Measurements from ENCODE around the gene AMPH. TPM values are rescaled to one million over a fixed set of nuclear protein-coding genes. Genes with fewer than 3 reads are reported as not detected.
"Not testable (repeated sequence)": the region's sequence is repeated elsewhere in the genome, so short reads cannot be mapped to it uniquely, and the experiment has no call there.

Gene AMPH
- total RNA-seq, 2 experiments from 2014 or later = not detected

DNA sequence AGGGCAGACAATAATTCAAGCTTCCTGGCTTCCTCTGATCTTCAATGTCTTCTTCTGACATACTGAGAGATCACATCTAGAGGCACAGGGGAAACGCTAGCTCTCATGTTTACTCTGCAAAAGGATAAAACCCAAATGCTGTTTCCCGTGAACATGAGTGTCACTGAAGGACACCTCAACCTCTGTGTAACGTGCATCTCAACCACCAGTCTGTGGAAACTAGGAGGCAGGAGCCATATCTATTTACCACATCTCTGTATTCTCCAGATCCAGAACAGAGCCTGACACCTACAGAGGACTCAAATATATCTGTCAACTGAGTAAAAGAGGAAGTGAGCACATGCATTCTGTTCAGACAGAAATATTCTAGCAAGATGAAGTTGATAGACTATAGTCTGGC is 217.4 kb downstream of the AMPH start:
- no peak overlapping the region for H3K4me3 Mint-ChIP-seq
- no peaks in the 10 kb centered on the region for H3K9me3 Mint-ChIP-seq (ENCODE audit: low read depth)
- H3K36me3 Mint-ChIP-seq = no peaks in the 10 kb centered on the region
- DNase-seq (no peak), ATAC-seq (no peak)
- H3K4me1 Mint-ChIP-seq = peaks cover 7% of the 10 kb centered on the region
- no peak overlapping the region for H3K27ac Mint-ChIP-seq
- H3K27me3 Mint-ChIP-seq = peaks cover 4% of the 10 kb centered on the region
- CTCF ChIA-PET = interaction anchor here (1.0 kb wide), 1 partner anchor 20 kb away, joined by 3 read pairs; no protein-coding TSS in a partner anchor

DNA sequence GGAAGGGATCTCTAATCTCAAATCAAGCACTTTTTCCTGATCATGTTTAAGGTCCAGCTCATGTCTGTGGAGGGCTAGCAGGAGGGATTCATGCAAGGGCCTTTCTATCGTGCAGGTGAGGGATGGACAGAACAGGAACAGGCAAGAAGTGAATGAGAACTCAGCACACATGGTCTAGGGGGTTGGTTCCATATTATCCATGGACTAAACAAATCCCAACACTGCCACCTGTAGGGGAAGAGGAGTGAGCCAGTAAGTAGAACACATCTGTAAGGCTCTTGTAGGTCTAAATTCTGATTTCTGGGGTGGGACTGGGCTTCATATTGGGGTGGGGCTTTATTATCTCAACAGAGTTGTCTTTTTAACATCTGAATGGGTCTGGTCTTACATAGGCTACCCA is 219.8 kb downstream of the AMPH start:
- no peak overlapping the region for H3K4me3 Mint-ChIP-seq
- peaks cover 7% of the 10 kb centered on the region for H3K4me1 Mint-ChIP-seq
- CTCF ChIA-PET = interaction anchor here (0.6 to 1.0 kb wide), 2 partner anchors 10 to 12 kb away, joined by 3 read pairs; no protein-coding TSS in a partner anchor
- H3K27ac Mint-ChIP-seq = no peak overlapping the region
- ATAC-seq = no peak
- H3K27me3 Mint-ChIP-seq = peaks cover 2% of the 10 kb centered on the region
- no peak for DNase-seq
- no peaks in the 10 kb centered on the region for H3K9me3 Mint-ChIP-seq (ENCODE audit: low read depth)
- no peaks in the 10 kb centered on the region for H3K36me3 Mint-ChIP-seq

DNA sequence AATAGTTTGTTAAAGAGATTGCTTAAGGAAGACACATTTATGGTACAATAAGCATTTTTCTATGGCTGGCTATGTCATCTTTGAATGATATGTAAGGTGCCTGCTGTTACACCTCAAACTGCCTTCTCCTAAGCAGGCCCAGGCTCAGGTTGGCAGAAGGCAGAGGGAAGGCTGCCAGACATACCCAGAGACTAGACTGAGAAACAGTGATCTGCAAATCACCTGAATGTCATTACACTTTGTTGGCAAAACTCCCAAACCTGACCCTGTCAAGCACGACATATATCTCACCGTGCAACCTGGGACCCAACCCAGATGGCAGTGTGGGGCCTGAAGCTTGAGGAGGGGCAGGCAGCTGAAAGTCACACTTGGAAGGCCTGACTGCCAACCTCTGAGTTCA is 221.1 kb downstream of the AMPH start:
- Mint-ChIP-seq H3K36me3 (no peaks in the 10 kb centered on the region), H3K9me3 (ENCODE audit: low read depth) (no peaks in the 10 kb centered on the region), H3K27ac (no peak overlapping the region), H3K27me3 (peaks cover 2% of the 10 kb centered on the region), H3K4me3 (no peak overlapping the region), H3K4me1 (peaks cover 7% of the 10 kb centered on the region)
- no peak for ATAC-seq
- CTCF ChIA-PET = no interaction called here
- no peak for DNase-seq

DNA sequence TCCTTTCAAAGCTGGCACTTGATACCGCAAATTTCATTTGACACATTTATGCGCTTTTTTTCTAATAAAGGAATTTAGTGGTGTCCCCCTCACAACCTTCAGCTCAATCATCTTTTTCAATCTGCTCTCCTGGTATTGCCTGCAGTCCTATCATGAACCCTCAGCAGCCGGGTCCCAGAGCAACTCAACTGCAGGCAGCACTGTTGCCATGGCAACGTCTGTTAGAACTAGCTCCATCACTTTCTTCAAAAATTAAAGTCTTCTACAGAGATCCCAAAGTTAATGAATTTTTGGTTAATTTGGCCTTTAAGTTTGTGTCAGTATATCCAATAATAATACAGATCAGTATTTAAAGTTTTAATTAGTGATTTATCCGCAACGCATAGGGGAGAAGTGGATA is 221.6 kb downstream of the AMPH start:
- CTCF ChIA-PET = no interaction called here
- Mint-ChIP-seq H3K27ac (no peak overlapping the region), H3K27me3 (peaks cover 2% of the 10 kb centered on the region), H3K4me1 (peaks cover 7% of the 10 kb centered on the region), H3K36me3 (no peaks in the 10 kb centered on the region), H3K9me3 (ENCODE audit: low read depth) (no peaks in the 10 kb centered on the region), H3K4me3 (no peak overlapping the region)
- DNase-seq = no peak
- no peak for ATAC-seq

DNA sequence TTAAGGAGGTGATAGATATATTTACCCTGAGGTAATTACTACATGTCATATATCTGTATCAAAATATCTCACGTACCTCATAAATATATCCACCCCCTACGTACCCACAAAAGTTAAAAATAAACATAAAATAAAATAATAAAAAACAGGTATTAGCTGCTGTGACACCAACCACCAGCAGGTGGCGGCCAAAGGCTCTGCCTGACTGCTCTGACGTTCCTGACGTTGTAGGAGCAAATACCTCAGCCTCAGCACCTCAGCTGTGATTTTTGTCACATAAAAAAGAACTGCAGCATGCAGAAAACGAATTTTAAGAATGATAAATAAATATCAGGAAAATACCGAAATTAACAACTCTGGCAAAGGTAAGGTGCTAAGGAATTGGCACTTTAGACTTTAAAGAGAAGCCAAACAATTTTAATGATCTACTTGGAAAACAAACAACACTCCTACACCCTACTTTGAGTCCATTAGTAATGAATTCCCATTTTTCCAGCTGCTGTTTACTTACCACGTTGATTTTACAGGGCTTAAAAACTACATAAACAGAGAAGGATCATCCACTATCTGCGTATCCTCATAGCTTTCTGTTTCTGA is 232.3 kb downstream of the AMPH start:
- Mint-ChIP-seq H3K9me3 (ENCODE audit: low read depth) (no peaks in the 10 kb centered on the region), H3K4me3 (no peak overlapping the region), H3K27me3 (peaks cover 3% of the 10 kb centered on the region), H3K4me1 (peaks cover 2% of the 10 kb centered on the region), H3K27ac (no peak overlapping the region), H3K36me3 (no peaks in the 10 kb centered on the region)
- CTCF ChIA-PET = interaction anchor here (0.8 to 2.0 kb wide), 24 partner anchors 9 to 533 kb away, joined by 3 to 37 read pairs (median 4); partner anchors contain the start of gene AMPH
- ATAC-seq (no peak), DNase-seq (peak; percentile 52)

DNA sequence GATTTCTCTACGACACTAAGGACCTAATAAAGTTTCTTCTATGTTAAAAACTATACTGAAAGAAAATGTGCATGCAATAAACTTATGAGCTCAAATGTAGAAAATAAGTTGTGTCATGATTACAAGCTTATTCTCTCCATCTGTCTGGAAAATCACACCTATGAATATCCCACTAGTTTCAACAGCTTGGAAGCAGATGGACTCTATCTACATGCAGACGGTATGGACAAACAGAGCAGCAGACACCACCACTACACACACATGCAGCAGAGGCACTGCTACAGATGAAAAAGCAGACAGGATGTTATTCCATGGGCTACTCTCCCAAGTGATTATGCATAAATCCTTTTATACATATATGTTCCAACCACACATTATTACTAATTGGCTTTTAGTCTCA is 234.3 kb downstream of the AMPH start:
- peaks cover 3% of the 10 kb centered on the region for H3K4me1 Mint-ChIP-seq

DNA sequence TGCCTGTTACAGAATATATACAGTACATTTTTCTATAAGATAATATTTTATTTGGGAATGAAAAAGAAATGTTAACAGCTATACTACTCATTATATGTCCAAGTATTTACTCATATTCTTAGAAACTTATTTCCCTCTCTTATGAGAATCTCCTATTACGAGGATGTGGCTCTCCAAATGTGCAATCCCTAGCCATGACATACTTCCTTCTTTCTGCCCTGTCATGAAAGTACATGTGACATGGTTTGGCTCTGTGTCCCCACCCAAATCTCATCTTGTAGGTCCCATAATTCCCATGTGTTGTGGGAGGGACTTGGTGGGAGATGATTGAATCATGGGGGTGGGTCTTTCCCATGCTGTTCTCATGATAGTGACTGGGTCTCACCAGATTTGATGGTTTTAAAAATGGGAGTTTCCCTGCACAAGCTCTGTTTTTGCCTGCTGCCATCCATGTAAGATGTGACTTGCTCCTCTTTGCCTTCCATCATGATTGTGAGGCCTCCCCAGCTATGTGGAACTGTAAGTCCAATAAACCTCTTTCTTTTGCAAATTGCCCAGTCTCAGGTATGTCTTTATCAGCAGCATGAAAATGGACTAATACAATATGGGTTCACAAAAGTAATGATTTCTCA is 235.1 kb downstream of the AMPH start:
- ATAC-seq; H3K4me3 Mint-ChIP-seq; H3K27ac Mint-ChIP-seq; H3K27me3 Mint-ChIP-seq; H3K9me3 Mint-ChIP-seq (ENCODE audit: low read depth); H3K4me1 Mint-ChIP-seq; DNase-seq; H3K36me3 Mint-ChIP-seq: not testable (repeated sequence)
- CTCF ChIA-PET = interaction anchor here (0.8 to 1.6 kb wide), 5 partner anchors 12 to 264 kb away, joined by 3 to 8 read pairs (median 3); no protein-coding TSS in a partner anchor

More for the DNA sequence above, 234.3 kb downstream of the AMPH start:
- no peak overlapping the region for H3K27ac Mint-ChIP-seq
- ATAC-seq (no peak), DNase-seq (no peak)
- CTCF ChIA-PET = interaction anchor here (0.8 to 1.6 kb wide), 4 partner anchors 13 to 263 kb away, joined by 3 to 8 read pairs (median 4); no protein-coding TSS in a partner anchor
- H3K36me3 Mint-ChIP-seq = no peaks in the 10 kb centered on the region
- peaks cover 3% of the 10 kb centered on the region for H3K27me3 Mint-ChIP-seq
- H3K9me3 Mint-ChIP-seq (ENCODE audit: low read depth) = no peaks in the 10 kb centered on the region
- no peak overlapping the region for H3K4me3 Mint-ChIP-seq

DNA sequence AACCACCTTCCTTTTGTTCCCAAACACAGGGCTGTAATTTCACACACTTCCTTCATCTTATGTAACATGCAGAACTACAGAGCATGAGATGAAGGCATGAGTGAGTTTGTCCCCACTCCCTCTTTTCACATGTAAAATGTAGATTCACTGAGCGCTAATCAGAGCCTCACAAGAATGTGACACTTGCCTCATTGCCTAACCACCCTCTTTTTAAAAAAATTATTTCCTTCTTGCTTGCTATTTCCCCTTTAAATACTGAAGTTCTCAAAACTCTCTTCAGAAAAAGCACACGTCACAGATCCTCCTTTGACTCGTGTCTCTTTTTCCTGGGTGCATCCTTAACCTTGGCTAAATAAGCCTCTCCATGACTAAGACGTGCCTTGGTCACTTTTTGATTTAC is 236.5 kb downstream of the AMPH start:
- H3K4me3 Mint-ChIP-seq = no peak overlapping the region
- no peaks in the 10 kb centered on the region for H3K27me3 Mint-ChIP-seq
- peaks cover 3% of the 10 kb centered on the region for H3K4me1 Mint-ChIP-seq
- no peak overlapping the region for H3K27ac Mint-ChIP-seq
- H3K9me3 Mint-ChIP-seq (ENCODE audit: low read depth) = no peaks in the 10 kb centered on the region
- CTCF ChIA-PET = interaction anchor here (1.0 kb wide), 1 partner anchor 19 kb away, joined by 3 read pairs; no protein-coding TSS in a partner anchor
- peaks cover 1% of the 10 kb centered on the region for H3K36me3 Mint-ChIP-seq
- no peak for ATAC-seq
- no peak for DNase-seq

DNA sequence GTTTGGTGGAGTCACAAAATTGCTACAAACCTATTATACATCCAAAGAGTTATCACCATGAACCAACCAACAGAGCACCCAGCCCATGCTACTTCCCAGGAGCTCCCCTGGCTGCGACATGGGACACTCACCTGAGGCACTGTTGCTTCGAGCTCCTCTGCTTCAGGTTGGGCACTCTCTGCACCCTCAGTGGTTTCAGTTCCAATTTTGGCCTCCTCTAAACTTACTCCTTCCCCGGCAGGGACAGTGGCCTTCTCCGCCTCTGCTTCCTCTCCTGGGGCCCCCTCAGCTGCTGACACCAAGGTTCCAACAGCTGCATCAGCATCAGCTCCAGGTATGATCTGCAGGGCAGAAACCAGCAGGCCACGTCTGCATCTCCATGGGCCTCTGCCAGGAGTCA is 237.3 kb downstream of the AMPH start:
- no peak overlapping the region for H3K27ac Mint-ChIP-seq
- CTCF ChIA-PET = interaction anchor here (1.0 kb wide), 1 partner anchor 20 kb away, joined by 3 read pairs; no protein-coding TSS in a partner anchor

DNA sequence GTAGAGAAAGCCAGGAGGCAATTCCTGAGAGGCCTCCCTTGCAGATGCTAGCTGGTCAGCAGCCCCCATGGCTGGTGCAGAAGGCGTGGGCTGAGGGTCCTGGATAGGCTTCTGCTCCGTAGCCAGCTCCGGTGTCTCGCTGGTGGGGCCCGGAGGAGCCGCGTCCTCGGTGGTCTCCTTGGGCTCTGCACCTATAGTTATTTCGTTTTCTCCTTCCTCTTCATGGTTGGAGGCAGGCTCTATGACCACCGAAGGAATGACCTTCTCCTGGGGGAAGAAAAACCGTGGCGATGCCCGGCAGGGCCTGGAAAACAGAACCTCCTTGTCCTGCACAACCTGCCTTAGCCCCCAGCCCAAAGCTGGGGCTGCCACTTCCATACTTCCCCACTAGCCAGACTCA is 239.4 kb downstream of the AMPH start:
- peaks cover 3% of the 10 kb centered on the region for H3K4me1 Mint-ChIP-seq
- peaks cover 1% of the 10 kb centered on the region for H3K36me3 Mint-ChIP-seq
- H3K4me3 Mint-ChIP-seq = no peak overlapping the region
- H3K27ac Mint-ChIP-seq = no peak overlapping the region
- DNase-seq (no peak), ATAC-seq (no peak)
- H3K27me3 Mint-ChIP-seq = no peaks in the 10 kb centered on the region
- no peaks in the 10 kb centered on the region for H3K9me3 Mint-ChIP-seq (ENCODE audit: low read depth)
- CTCF ChIA-PET = interaction anchor here (2.3 kb wide), 1 partner anchor 23 kb away, joined by 8 read pairs; no protein-coding TSS in a partner anchor

More for the DNA sequence above, 237.3 kb downstream of the AMPH start:
- Mint-ChIP-seq H3K4me3 (no peak overlapping the region), H3K4me1 (peaks cover 3% of the 10 kb centered on the region), H3K27me3 (no peaks in the 10 kb centered on the region), H3K36me3 (peaks cover 1% of the 10 kb centered on the region), H3K9me3 (ENCODE audit: low read depth) (no peaks in the 10 kb centered on the region)
- ATAC-seq (no peak), DNase-seq (no peak)

DNA sequence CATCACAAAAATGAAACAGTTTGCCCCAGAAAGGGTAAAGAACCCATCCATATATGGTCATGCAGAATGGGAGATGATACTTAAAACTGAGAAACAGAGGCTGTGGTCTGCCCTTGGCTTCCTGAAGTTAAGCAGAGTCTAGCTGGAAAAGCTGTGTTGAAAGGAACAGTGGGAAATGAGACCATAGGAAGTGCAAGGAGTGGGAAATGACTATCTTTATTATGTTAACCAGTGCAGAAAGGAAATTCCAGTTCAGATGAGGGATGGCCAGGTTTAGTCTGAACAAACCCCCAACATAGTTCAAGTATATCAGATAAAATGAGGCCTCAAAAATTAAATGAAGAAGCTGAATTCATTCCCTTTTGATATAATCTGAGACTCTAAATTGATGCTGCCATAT is 245.5 kb downstream of the AMPH start:
- H3K36me3 Mint-ChIP-seq = peaks cover 9% of the 10 kb centered on the region
- no peak for DNase-seq
- H3K4me3 Mint-ChIP-seq = no peak overlapping the region
- peaks cover 9% of the 10 kb centered on the region for H3K4me1 Mint-ChIP-seq
- no peak for ATAC-seq
- no peaks in the 10 kb centered on the region for H3K9me3 Mint-ChIP-seq (ENCODE audit: low read depth)
- no peaks in the 10 kb centered on the region for H3K27me3 Mint-ChIP-seq
- CTCF ChIA-PET = interaction anchor here (0.8 to 9.5 kb wide), 7 partner anchors 13 to 277 kb away, joined by 3 to 58 read pairs (median 4); no protein-coding TSS in a partner anchor
- H3K27ac Mint-ChIP-seq = no peak overlapping the region

DNA sequence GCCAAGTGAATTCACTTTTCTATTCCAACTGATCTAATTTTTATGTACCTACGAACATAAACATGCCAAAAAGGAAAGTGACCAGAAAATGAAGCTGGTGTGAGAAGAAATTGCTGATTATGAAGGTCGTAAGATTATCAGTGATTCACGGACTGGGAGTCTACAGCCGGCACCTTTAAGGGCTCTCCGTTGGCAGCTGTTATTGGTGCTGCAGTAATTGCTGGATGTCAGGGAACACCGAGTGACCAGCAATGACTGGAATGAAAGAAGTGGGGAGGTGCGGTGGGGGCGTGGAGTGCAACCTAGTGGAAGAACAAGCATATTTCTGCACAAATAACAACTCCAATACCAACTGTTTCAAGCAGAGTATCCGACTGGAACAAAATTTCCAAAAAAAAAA is 247.9 kb downstream of the AMPH start:
- no peak for DNase-seq
- H3K27me3 Mint-ChIP-seq = no peaks in the 10 kb centered on the region
- no peaks in the 10 kb centered on the region for H3K9me3 Mint-ChIP-seq (ENCODE audit: low read depth)
- H3K27ac Mint-ChIP-seq = no peak overlapping the region
- H3K36me3 Mint-ChIP-seq = peaks cover 25% of the 10 kb centered on the region
- H3K4me3 Mint-ChIP-seq = no peak overlapping the region
- no peak for ATAC-seq
- peaks cover 11% of the 10 kb centered on the region for H3K4me1 Mint-ChIP-seq
- CTCF ChIA-PET = interaction anchor here (2.0 to 9.5 kb wide), 2 partner anchors 9 to 14 kb away, joined by 6 to 58 read pairs; no protein-coding TSS in a partner anchor

DNA sequence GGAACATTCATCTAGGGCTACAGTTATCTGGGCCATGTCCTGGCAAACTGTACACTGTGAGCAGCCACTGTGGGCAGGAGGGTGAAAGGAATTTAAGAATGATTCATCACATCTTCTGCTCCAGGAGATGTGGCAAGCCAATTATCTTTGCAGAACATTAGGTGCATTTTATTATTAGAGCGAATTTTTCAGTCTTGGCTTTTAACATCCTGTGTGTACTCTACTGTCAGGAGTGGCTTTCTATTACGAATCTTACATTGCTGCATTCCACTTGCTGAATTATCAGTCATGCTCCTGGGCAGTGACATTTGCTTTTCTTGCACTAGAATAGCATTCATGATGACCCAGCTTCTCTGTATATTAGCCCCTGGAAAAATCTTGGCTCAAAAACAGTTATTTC is 248.5 kb downstream of the AMPH start:
- Mint-ChIP-seq H3K27ac (no peak overlapping the region), H3K9me3 (ENCODE audit: low read depth) (no peaks in the 10 kb centered on the region), H3K4me3 (no peak overlapping the region), H3K36me3 (peaks cover 26% of the 10 kb centered on the region), H3K27me3 (no peaks in the 10 kb centered on the region), H3K4me1 (peaks cover 11% of the 10 kb centered on the region)
- DNase-seq = no peak
- no peak for ATAC-seq
- CTCF ChIA-PET = interaction anchor here (2.0 to 9.5 kb wide), 2 partner anchors 8 to 13 kb away, joined by 6 to 58 read pairs; no protein-coding TSS in a partner anchor

Data from activated CD8-positive, alpha-beta memory T cell treated with anti-CD3 and anti-CD28 coated beads, Interleukin-2, amount 10 ng/mL, durations not matched to agents 7 days and 5 days (primary cell).